SK-N-SH treated with all-trans-retinoic acid at 6 μM for 48 hours (cell line): ENCODE results near the gene MYNN.

Source experiments
- ARNTL ChIP-seq: fragments of 450-650 bp; formaldehyde crosslinking; IDR thresholded peaks from 2 replicates; pipeline ENCODE4 v1.5.0; 2020; ENCODE audit warnings: low read depth, mild to moderate bottlenecking, moderate library complexity, borderline replicate concordance
- CREB5 ChIP-seq: fragments of 250-450 bp; sonication (Bioruptor Pico); IDR thresholded peaks from 2 replicates; pipeline ENCODE4 v1.5.1; 2020; ENCODE audit warnings: low read depth, mild to moderate bottlenecking, moderate library complexity
- ESRRG ChIP-seq: fragments of 250-450 bp; sonication (Bioruptor Pico); IDR thresholded peaks from 2 replicates; pipeline ENCODE4 v1.6.1; 2021; ENCODE audit warnings: mild to moderate bottlenecking
- PATZ1 ChIP-seq: fragments of 250-450 bp; sonication (Bioruptor Pico); IDR thresholded peaks from 2 replicates; pipeline ENCODE4 v1.8.0; 2020; ENCODE audit warnings: mild to moderate bottlenecking, moderate library complexity, borderline replicate concordance
- TCF4 ChIP-seq: fragments of 250-450 bp; sonication (Bioruptor Pico); IDR thresholded peaks from 2 replicates; pipeline ENCODE4 v1.8.0; 2021; ENCODE audit warnings: mild to moderate bottlenecking, moderate library complexity, borderline replicate concordance
- TOX ChIP-seq: fragments of 250-450 bp; sonication (Bioruptor Pico); IDR thresholded peaks from 2 replicates; pipeline ENCODE4 v1.8.0; 2021; ENCODE audit warnings: mild to moderate bottlenecking, moderate library complexity, borderline replicate concordance
- ZC3H10 ChIP-seq: fragments of 250-450 bp; sonication (Bioruptor Pico); IDR thresholded peaks from 2 replicates; pipeline ENCODE4 v1.5.1; 2021; ENCODE audit warnings: mild to moderate bottlenecking, moderate library complexity
- ZNF8 ChIP-seq: fragments of 450-650 bp; formaldehyde crosslinking; IDR thresholded peaks from 2 replicates; pipeline ENCODE4 v1.5.0; 2020; ENCODE audit warnings: mild to moderate bottlenecking, moderate library complexity
- TF ChIP-seq, protein P1 (sequence below): fragments of 250-450 bp; sonication (Bioruptor Pico); IDR thresholded peaks from 2 replicates; pipeline ENCODE4 v1.8.0; 2021; ENCODE audit warnings: low read depth, mild to moderate bottlenecking, moderate library complexity, borderline replicate concordance

- TF ChIP-seq PATZ1 (CRISPR knock-in tag) (no peak), TOX (no peak), ESRRG (CRISPR knock-in tag) (no peak), ZNF8 (no peak), CREB5 (CRISPR knock-in tag) (no peak), ARNTL (CRISPR knock-in tag) (no peak), ZC3H10 (CRISPR knock-in tag) (no peak), TCF4 (CRISPR knock-in tag) (no peak)
- TF ChIP-seq, protein P1, sequence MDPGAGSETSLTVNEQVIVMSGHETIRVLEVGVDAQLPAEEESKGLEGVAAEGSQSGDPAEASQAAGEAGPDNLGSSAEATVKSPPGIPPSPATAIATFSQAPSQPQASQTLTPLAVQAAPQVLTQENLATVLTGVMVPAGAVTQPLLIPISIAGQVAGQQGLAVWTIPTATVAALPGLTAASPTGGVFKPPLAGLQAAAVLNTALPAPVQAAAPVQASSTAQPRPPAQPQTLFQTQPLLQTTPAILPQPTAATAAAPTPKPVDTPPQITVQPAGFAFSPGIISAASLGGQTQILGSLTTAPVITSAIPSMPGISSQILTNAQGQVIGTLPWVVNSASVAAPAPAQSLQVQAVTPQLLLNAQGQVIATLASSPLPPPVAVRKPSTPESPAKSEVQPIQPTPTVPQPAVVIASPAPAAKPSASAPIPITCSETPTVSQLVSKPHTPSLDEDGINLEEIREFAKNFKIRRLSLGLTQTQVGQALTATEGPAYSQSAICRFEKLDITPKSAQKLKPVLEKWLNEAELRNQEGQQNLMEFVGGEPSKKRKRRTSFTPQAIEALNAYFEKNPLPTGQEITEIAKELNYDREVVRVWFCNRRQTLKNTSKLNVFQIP (CRISPR knock-in tag) = no peak
Measured at GRCh38 chr3:169774186-169774585, 990 bp downstream of the MYNN start.
